NCI-H510A (cell line): ENCODE data around the gene SMURF1.

Experiments used
- DNase-seq: peaks from one replicate; lab custom pipeline; 2025; lab: John Stamatoyannopoulos, UW

SMURF1 gene

GRCh38 chr7:99029466-99030435, 114.2 kb downstream of the SMURF1 start:
- DNase-seq, result no peak

- DNase-seq, result no peak
Measured at GRCh38 chr7:99028261-99028973, 115.5 kb downstream of the SMURF1 start.

- DNase-seq, result no peak
Measured at GRCh38 chr7:99027841-99028240, 116.1 kb downstream of the SMURF1 start.

GRCh38 chr7:99027241-99027640, 116.7 kb downstream of the SMURF1 start:
- DNase-seq, result no peak

- DNase-seq, result no peak
Measured at GRCh38 chr7:99024066-99024465, 119.8 kb downstream of the SMURF1 start.

GRCh38 chr7:99021941-99022560, 121.9 kb downstream of the SMURF1 start:
- DNase-seq, result no peak

GRCh38 chr7:99020413-99020715, 123.5 kb downstream of the SMURF1 start:
- DNase-seq, result no peak

- no peak for DNase-seq
Measured at GRCh38 chr7:99019523-99020412, 124.1 kb downstream of the SMURF1 start.

- DNase-seq, result no peak
Measured at GRCh38 chr7:99016196-99016595, 127.7 kb downstream of the SMURF1 start.

- no peak for DNase-seq
Measured at GRCh38 chr7:99014113-99014985, 129.6 kb downstream of the SMURF1 start.

GRCh38 chr7:99013266-99014112, 130.4 kb downstream of the SMURF1 start:
- DNase-seq, result no peak

GRCh38 chr7:99012722-99013121, 131.2 kb downstream of the SMURF1 start:
- no peak for DNase-seq

GRCh38 chr7:99011706-99012404, 132.1 kb downstream of the SMURF1 start:
- DNase-seq, result no peak

- no peak for DNase-seq
Measured at GRCh38 chr7:99011341-99011705, 132.6 kb downstream of the SMURF1 start.

- no peak for DNase-seq
Measured at GRCh38 chr7:99010281-99010680, 133.6 kb downstream of the SMURF1 start.

- no peak for DNase-seq
Measured at GRCh38 chr7:99008921-99009530, 134.9 kb downstream of the SMURF1 start.

- DNase-seq, result no peak
Measured at GRCh38 chr7:99008181-99008631, 135.7 kb downstream of the SMURF1 start.

- no peak for DNase-seq
Measured at GRCh38 chr7:99006739-99007424, 137.0 kb downstream of the SMURF1 start.
